BE2C (cell line): ENCODE measurements around the gene PTPRG.

ENCODE experiments used
- DNase-seq: peaks from one replicate; pipeline ENCODE4 v3.0.0-alpha.2; 2020
- H3K27me3 ChIP-seq: fragments of 250-450 bp; sonication (Bioruptor Pico); 2 replicates; pipeline ENCODE4 v1.5.1; 2020; ENCODE audit warnings: mild to moderate bottlenecking
- H3K36me3 ChIP-seq: fragments of 250-450 bp; sonication (Bioruptor Pico); 2 replicates; pipeline ENCODE4 v1.5.1; 2020; ENCODE audit warnings: mild to moderate bottlenecking
- H3K4me1 ChIP-seq: fragments of 250-450 bp; sonication (Bioruptor Pico); 2 replicates; pipeline ENCODE4 v1.5.1; 2020
- H3K4me3 ChIP-seq: 2 replicates; pipeline ENCODE4 v1.5.1; 2011; ENCODE audit warnings: low read depth, low read length
- H3K9me3 ChIP-seq: fragments of 250-450 bp; sonication (Bioruptor Pico); 2 replicates; pipeline ENCODE4 v1.5.1; 2020
- CTCF ChIP-seq: IDR thresholded peaks from 2 replicates; pipeline ENCODE4 v1.5.1; 2012; ENCODE audit warnings: mild to moderate bottlenecking, low read depth, low read length

Gene PTPRG

GRCh38 chr3:61808526-61808925 lies 247.2 kb downstream of the PTPRG start:
- H3K4me1 ChIP-seq, result peaks cover 5% of the 10 kb centered on the region; the same call in 1 of the 2 replicates

GRCh38 chr3:61808999-61809398 lies 247.6 kb downstream of the PTPRG start:
- H3K9me3 ChIP-seq, result no peaks in the 10 kb centered on the region
- TF ChIP-seq CTCF, result no peak
- no peak for DNase-seq
- no peak overlapping the region for H3K4me3 ChIP-seq
- peaks cover 5% of the 10 kb centered on the region; the same call in 1 of the 2 replicates for H3K4me1 ChIP-seq
- H3K36me3 ChIP-seq, result no peaks in the 10 kb centered on the region
- H3K27me3 ChIP-seq, result peaks cover 65% of the 10 kb centered on the region

More at GRCh38 chr3:61808526-61808925, 247.2 kb downstream of the PTPRG start:
- no peaks in the 10 kb centered on the region for H3K9me3 ChIP-seq
- H3K4me3 ChIP-seq, result no peak overlapping the region
- no peak for DNase-seq
- no peaks in the 10 kb centered on the region for H3K36me3 ChIP-seq
- no peak for TF ChIP-seq CTCF
- H3K27me3 ChIP-seq, result peaks cover 64% of the 10 kb centered on the region

GRCh38 chr3:61809879-61810278 lies 248.5 kb downstream of the PTPRG start:
- Histone ChIP-seq H3K36me3 (no peaks in the 10 kb centered on the region), H3K27me3 (peaks cover 68% of the 10 kb centered on the region), H3K4me3 (no peak overlapping the region), H3K9me3 (no peaks in the 10 kb centered on the region), H3K4me1 (peaks cover 5% of the 10 kb centered on the region; the same call in 1 of the 2 replicates)
- no peak for TF ChIP-seq CTCF
- no peak for DNase-seq

- H3K36me3 ChIP-seq, result no peaks in the 10 kb centered on the region
- no peak for TF ChIP-seq CTCF
- no peak for DNase-seq
- H3K4me3 ChIP-seq, result no peak overlapping the region
- peaks cover 72% of the 10 kb centered on the region for H3K27me3 ChIP-seq
- peaks cover 5% of the 10 kb centered on the region; the same call in 1 of the 2 replicates for H3K4me1 ChIP-seq
- H3K9me3 ChIP-seq, result no peaks in the 10 kb centered on the region
Observed at GRCh38 chr3:61810953-61811497, 249.7 kb downstream of the PTPRG start.

GRCh38 chr3:61811652-61812051 lies 250.3 kb downstream of the PTPRG start:
- Histone ChIP-seq H3K4me3 (no peak overlapping the region), H3K4me1 (peaks cover 5% of the 10 kb centered on the region; the same call in 1 of the 2 replicates), H3K36me3 (no peaks in the 10 kb centered on the region), H3K9me3 (no peaks in the 10 kb centered on the region), H3K27me3 (peaks cover 73% of the 10 kb centered on the region)
- TF ChIP-seq CTCF, result no peak
- no peak for DNase-seq

GRCh38 chr3:61812085-61812484 lies 250.7 kb downstream of the PTPRG start:
- TF ChIP-seq CTCF, result no peak
- peaks cover 5% of the 10 kb centered on the region; the same call in 1 of the 2 replicates for H3K4me1 ChIP-seq
- DNase-seq, result no peak
- H3K4me3 ChIP-seq, result no peak overlapping the region
- H3K9me3 ChIP-seq, result no peaks in the 10 kb centered on the region
- peaks cover 69% of the 10 kb centered on the region for H3K27me3 ChIP-seq
- H3K36me3 ChIP-seq, result no peaks in the 10 kb centered on the region
